Epithelial cell of proximal tubule (primary cell): ENCODE measurements around the gene CPNE9. TPM values are rescaled to one million over a fixed set of nuclear protein-coding genes. Genes with fewer than 3 reads are reported as not detected.

Experiments
- DNase-seq: peaks from one replicate; pipeline ENCODE4 v3.0.0-alpha.2; 2011; ENCODE audit warnings: low read depth
- H3K4me3 ChIP-seq: 2 replicates; pipeline ENCODE4 v1.5.1; 2011; ENCODE audit warnings: low read depth, mild to moderate bottlenecking, low read length
- CTCF ChIP-seq: conservative IDR thresholded peaks from 2 replicates; pipeline ENCODE4 v1.5.1; 2012; ENCODE audit warnings: low read depth, mild to moderate bottlenecking, low read length
- total RNA-seq: library from RNA; depleted of rRNA; stranded (reverse); fragments of >200 nt; gene quantifications from 2 replicates; pipeline ENCODE4 v1.2.3, GENCODE V29; 2015

The CPNE9 gene
- total RNA-seq, 1 donor from 2014 or later, result not detected

- no peak for TF ChIP-seq CTCF
- no peak overlapping the region for H3K4me3 ChIP-seq
- DNase-seq, result no peak
Measured at GRCh38 chr3:9729419-9729818, 25.8 kb downstream of the CPNE9 start.

GRCh38 chr3:9730657-9731205, 27.1 kb downstream of the CPNE9 start:
- no peak for TF ChIP-seq CTCF
- DNase-seq, result no peak
- peak overlapping the region; percentile 61 for H3K4me3 ChIP-seq

GRCh38 chr3:9731206-9732079, 27.8 kb downstream of the CPNE9 start, which contains the start of gene BRPF1:
Gene BRPF1, plus strand, starts transcription at chr3:9731735. Its CDS starts 2,406 bp downstream, at chr3:9734141.
- peak within 1 kb of the TSS; percentile 89 for H3K4me3 ChIP-seq
- TF ChIP-seq CTCF, result no peak
- peak; percentile 79 for DNase-seq

- H3K4me3 ChIP-seq, result peak overlapping the region; percentile 89
- DNase-seq, result no peak
- TF ChIP-seq CTCF, result no peak
Measured at GRCh38 chr3:9732080-9732739, 28.6 kb downstream of the CPNE9 start.

GRCh38 chr3:9732740-9733115, 29.1 kb downstream of the CPNE9 start:
- no peak for DNase-seq
- H3K4me3 ChIP-seq, result peak overlapping the region; percentile 89
- peak; percentile 13 for TF ChIP-seq CTCF

- TF ChIP-seq CTCF, result no peak
- no peak overlapping the region for H3K4me3 ChIP-seq
- DNase-seq, result no peak
Measured at GRCh38 chr3:9736831-9737230, 33.2 kb downstream of the CPNE9 start.
